ENCODE data around the gene MRGPRF.

MRGPRF gene

GRCh38 chr11:69009441-69010211 lies 3.4 kb downstream of the MRGPRF start:
- POLR2A ChIA-PET (ENCODE audit: low non-redundant PET): no interaction called here
- DNase-seq (ENCODE audit: low spot score): no peak
- TF ChIP-seq CTCF (conservative IDR thresholded peaks at IDR 0.05; ENCODE audit: low read depth): no peak
- H3K27ac ChIP-seq: peak overlapping the region; percentile 95
- CTCF ChIA-PET: no interaction called here

- no peak for TF ChIP-seq CTCF (conservative IDR thresholded peaks at IDR 0.05; ENCODE audit: low read depth)
- POLR2A ChIA-PET (ENCODE audit: low non-redundant PET): no interaction called here
- peak; percentile 98 for DNase-seq (ENCODE audit: low spot score)
- CTCF ChIA-PET: interaction anchor here (0.9 kb wide), 1 partner anchor 79 kb away, joined by 3 read pairs; no protein-coding TSS in a partner anchor
- H3K27ac ChIP-seq: peak overlapping the region; percentile 95
These were observed 4.2 kb downstream of the MRGPRF start for GRCh38 chr11:69008737-69009440.

GRCh38 chr11:69007975-69008381 lies 5.1 kb downstream of the MRGPRF start:
- no peak for TF ChIP-seq CTCF (conservative IDR thresholded peaks at IDR 0.05; ENCODE audit: low read depth)
- CTCF ChIA-PET: interaction anchor here (0.9 kb wide), 1 partner anchor 80 kb away, joined by 3 read pairs; no protein-coding TSS in a partner anchor
- no peak for DNase-seq (ENCODE audit: low spot score)
- POLR2A ChIA-PET (ENCODE audit: low non-redundant PET): no interaction called here
- H3K27ac ChIP-seq: peak overlapping the region; percentile 95

GRCh38 chr11:69006816-69007215 lies 6.2 kb downstream of the MRGPRF start:
- no peak for TF ChIP-seq CTCF (conservative IDR thresholded peaks at IDR 0.05; ENCODE audit: low read depth)
- no peak for DNase-seq (ENCODE audit: low spot score)
- peak overlapping the region; percentile 95 for H3K27ac ChIP-seq
- ChIA-PET POLR2A (ENCODE audit: low non-redundant PET) (no interaction called here), CTCF (no interaction called here)

- POLR2A ChIA-PET (ENCODE audit: low non-redundant PET): no interaction called here
- no peak for TF ChIP-seq CTCF (conservative IDR thresholded peaks at IDR 0.05; ENCODE audit: low read depth)
- DNase-seq (ENCODE audit: low spot score): no peak
- CTCF ChIA-PET: no interaction called here
- H3K27ac ChIP-seq: no peak overlapping the region
These were observed 7.2 kb downstream of the MRGPRF start for GRCh38 chr11:69005631-69006368.

- TF ChIP-seq CTCF (conservative IDR thresholded peaks at IDR 0.05; ENCODE audit: low read depth): no peak
- DNase-seq (ENCODE audit: low spot score): no peak
- ChIA-PET CTCF (no interaction called here), POLR2A (ENCODE audit: low non-redundant PET) (no interaction called here)
- no peak overlapping the region for H3K27ac ChIP-seq
These were observed 7.8 kb downstream of the MRGPRF start for GRCh38 chr11:69005183-69005630.
